ENCODE data around the gene NCKAP5L.
"Not testable (repeated sequence)": the region's sequence is repeated elsewhere in the genome, so short reads cannot be mapped to it uniquely, and the experiment has no call there.

The NCKAP5L gene

DNA sequence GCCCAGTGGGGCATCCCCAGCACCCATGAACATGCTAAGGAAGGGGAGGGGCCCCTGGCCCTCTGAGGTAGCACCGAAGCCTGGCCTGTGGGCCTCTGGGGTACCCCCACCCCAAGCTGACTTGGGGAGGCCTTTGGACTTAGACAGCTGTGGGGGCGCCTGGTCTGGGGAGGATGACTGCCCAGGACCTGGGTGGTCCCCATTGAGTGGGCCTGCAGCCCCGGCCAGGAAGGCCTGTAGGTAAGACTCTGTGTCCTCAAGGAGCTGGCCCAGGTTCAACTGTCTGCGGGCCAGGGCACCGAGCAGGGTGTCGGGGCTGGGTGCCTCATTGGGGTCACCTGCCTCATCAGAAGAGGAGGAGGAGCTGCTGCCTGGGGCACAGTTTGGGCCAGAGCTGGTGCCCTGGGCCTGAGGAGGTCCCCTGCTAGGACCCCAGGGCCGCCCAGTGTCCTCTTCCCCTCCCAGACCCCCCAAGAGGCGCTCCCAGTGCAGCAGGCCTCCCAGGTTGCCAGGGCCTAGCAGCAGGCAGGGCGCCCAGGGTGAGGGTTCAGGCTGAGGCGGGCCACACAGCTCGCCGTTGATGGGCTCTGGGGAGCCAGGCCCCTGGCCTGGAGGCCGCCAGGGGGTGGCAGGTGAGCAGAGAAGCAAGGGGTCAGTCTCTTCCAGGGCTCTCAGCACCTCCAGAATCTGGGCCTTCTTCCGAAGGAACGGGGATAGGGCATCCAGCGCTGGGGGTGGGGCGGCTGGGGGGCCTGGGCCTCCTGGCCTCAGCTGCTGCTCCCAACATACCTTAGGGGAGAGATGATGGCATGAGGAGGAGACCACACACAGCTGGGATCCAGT, 31.4 kb downstream of the NCKAP5L start:
- DNase-seq = no peak

DNA sequence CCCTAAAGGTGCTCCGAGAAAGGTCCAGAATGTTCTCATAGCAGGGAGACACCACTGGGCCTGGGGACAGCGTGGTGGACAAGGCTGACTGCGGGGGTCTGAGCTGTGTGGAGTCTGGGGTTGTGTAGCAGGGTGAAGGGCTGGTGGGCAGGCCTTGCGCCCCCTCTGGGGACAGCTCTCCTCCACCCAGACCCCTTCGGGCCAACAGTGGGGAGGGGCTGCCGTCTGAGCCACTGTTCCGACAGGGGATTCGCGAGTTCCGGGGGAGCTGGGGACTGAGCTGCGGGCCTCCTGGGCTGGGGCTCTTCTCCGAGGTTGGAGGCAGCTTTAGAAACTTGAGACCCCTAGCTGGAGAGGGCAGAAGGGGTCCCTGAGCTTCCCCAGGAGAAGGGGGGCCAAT, 32.1 kb downstream of the NCKAP5L start:
- no peak for DNase-seq

DNA sequence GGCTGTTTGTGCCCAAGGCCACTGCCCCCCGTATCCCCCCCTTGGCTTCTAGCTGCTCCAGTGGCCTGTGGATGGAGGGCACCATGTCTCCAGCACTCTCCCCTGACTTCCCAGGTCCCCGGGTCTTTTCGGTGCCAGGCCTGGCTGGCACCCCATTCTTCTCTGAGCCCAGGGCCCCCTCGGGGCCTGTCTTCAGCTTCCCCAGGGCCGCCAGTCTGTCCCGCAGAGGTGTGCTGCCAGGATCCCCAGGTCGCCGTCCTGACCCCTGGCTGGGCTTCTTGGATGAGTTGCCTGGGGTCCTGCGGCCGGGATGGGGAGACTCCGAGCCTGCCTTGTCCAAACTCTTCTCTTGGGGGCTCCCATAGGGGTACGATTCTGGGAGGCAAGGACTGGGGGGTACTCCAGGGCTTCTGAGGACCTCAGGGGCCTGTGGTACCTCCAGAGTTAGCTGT, 32.5 kb downstream of the NCKAP5L start:
- DNase-seq = no peak

DNA sequence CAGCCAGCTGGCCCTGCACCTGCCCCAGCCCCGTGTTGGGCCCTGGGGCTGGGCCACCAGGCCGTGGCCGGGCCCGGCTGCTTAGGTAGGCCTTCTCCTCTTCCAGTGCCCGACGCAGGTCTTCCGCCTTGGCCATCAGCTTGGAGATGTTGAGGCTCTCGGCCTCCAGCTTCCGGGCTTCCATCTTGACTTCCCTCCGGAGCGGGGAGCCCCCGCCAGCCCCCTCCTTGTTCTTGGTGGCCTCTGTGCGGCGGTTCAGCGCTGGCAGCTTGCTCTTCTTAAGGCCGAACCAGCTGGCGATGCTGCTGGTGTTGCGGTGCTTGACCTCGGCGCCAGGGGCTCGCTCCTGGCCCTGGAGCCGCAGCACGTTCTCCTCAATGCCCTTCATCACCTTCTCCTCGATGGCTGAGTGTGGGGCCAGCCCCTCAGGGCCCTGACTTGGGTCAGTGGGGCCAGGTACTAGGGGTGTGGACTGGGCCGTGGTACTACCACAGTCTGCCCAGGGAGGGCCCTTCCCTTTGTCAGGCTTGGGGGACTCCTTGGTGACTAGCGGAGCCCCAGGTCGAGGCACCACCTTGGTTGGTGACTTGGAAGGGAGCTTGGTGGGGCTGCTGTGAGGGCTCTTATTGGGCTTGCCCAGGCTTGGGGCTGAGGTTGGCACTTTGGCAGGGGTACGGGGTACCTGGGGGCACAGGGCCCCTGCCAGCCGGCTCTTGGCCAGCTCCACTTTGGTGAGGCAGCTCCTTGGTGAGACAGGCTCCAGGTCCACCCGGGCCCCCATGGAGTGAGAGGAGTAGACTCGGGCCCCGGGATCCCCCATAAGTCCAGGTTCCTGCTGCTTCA, 33.2 kb downstream of the NCKAP5L start:
- DNase-seq = no peak

DNA sequence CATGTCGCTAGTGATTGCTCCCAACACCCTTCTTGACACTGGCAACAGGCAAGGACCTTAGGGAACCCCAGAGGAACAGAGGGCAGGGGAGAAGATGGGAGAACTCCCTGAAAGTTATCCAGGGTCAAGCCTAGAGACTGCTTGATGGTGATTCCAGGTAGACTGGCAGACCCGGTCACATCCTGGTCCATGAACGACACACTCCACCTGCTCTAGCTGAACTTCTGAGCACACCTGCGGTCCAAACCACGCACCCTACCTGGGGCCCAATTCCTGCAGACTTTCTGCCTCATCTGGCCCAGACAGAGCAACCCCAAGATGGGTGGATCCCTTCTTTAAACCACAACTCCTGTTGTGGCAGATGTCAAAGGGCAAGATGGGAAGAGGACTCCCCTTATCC, 34.2 kb downstream of the NCKAP5L start:
- no peak for DNase-seq

DNA sequence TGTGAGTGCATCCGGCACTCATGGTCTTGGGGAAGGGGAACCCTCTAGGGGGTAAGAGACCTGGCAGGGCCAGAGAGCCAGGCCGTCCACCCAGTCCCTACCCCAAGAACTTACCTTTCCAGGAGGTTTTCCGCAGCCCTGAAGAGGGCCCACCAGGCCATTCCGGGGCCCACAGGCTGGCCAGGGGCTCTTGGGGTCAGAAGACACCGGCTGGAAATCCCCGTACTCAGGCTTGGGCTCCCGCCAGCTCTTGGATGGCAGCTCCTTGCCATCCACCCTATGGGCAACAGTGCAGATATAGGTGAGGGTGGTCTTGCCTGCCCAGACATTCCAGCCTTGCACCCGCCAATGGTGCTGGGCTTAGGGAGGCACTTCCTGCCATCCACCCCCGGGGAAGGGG, 34.6 kb downstream of the NCKAP5L start:
- DNase-seq = no peak

DNA sequence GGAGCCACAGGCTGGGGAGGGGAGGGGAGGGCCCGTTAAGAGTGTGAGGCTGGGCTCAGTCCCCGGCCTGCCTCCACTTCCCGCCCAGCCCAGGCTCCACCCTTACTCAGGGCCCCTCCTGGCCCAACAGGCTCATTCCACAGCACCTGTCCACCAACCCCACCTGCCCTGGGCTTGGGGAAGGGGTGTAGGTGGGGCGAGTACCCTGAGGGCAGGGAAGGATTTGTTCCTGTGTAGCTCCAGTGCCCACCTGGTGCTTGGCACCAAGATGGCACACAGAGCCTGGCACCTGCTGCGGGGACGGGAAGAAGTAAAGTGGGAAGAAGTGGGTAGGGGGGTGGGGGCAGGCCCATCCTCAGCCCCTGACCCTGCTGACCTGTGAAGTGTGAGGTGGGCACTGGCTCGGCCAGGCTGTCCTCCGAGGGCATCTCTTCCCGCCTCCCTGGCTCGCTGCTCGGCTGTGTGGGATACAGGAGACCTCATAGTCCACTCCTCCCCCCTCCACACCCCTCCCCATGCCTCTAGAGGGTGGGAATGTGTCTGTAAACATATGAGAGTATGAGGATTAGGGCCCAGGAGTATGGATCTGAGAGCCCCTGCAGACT, 35.1 kb downstream of the NCKAP5L start:
- DNase-seq = no peak

DNA sequence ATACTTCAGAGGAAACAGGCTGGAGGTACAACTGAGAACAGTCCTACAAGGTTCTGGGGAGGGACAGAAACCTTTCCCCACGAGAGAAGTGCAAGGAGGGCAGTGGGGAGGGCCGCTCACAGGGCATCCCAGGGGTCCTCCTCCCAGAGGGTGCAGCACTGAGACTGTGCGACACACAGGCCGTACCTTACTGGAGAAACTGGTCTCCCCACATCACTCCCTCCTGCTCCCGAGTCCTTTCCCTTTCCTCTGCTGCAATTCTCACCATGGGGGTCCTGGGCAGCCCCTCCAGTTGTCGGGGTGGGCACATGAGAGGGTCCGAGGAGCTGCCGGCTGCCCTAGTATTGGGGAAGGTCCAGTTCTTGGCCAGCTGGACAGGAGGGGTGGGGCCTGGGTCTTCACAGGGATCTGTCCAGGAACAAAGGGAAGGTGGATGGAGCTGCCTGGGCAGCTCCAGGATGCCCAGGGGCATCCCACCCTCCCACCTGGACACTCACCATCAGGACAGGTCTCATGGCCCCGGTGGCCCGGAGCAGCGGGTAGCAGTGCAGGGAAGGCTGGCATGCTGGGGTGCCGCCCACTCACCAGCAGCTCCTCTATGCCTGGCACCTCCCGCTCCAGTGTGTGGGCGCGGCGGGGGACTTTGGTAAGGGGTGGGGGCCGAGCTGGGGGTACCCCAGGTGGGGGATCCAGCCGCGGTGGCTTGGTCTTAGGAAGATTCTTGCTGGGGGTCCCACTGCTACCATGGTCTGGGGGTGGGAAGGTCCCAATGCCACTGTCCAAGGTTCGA, 35.8 kb downstream of the NCKAP5L start:
- DNase-seq = no peak

DNA sequence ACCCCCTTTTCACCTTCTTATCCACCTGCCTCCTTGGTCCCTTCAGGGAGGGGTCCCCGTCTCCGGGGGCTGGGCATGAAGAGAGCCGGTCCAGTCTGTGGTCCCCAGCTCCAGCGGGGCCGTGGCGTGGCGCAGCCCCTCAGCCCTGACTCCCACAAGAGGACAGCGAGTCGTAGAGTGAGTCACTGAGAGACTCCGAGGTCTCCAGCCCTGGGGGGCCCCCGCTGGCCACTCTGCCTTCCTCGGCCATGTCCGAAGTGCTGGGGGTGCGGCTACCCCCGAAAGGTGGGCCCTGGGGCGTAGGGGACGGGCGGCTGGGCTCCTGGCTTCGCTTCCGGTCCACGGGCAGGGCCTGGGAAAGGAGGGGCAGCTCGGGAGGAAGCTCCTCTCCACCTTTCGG, 36.5 kb downstream of the NCKAP5L start:
- DNase-seq = no peak

DNA sequence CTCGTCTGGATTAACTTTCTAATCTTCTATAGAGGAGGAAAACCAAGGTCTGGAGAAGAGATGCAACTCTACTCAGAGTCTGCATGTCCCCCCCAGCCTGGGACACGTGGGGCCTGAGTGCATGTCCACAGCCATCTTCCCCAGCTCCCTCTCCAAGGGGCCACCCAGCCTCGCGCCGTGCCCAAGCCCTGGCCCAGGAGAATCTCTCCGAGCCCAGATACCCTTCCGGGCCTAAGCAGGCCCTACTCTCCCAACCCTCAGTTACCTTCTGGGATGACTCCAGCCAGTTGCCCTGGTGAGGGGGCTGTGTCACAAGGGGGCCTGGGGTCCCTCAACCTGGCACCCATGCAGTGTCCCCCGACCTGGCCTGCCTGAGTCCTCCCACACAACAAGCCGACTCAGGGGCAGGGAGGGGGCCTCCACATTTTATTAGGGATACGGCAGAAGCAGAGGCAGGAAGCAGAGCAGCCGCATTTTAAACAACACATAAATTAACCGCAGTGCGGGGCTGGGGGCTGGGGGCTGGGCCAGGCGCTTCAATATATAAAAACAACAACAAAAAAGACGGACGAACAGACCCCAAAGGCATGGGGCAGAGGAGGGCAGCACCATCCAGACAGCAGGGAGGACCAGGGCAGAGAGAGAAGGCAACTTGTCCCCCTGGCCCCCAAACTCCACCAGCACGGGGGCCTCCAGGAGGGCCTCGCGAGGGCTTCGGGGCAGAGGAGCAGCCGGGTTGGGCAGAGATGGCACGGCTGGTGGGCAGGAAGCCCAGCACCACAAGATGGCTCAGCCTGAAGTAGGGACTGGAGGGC, 37.3 kb downstream of the NCKAP5L start:
- no peak for DNase-seq

DNA sequence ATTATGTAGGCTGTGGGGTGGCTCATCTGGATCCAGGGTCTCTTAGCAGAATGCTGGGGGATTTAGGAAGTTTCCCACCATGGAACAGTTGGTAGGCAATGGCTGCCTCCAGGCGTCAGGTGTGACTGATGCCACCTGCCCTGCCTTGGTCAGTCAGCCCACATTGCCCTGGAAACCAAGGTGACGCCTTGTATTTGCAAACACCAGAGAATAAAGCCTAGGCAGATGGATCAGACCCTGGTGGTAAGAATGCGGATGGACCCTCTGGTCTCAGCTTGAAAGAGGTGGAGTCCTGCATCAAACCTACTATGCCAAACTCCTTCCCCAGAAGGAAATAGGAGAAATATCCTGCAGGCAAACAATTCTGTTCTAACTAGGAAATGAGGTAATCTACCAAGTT, 38.2 kb downstream of the NCKAP5L start:
- DNase-seq = no peak

DNA sequence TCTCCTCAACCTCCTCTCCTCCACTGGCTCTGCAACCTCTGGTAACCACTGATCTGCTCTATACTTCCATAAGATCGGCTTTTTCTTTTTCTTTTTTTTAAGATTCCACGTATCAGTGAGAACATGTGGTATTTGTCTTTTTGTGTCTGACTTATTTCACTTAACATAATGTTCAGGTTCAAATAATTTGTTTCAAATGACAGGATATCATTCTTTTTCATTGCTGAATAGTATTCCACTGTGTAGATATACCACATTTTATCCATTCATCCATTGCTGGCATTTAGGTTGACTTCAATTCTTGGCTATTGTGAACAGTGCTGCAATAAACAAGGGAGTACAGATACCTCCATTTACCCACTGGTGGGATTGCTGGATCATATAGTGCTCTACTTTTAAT, 40.5 kb downstream of the NCKAP5L start:
- DNase-seq = no peak

DNA sequence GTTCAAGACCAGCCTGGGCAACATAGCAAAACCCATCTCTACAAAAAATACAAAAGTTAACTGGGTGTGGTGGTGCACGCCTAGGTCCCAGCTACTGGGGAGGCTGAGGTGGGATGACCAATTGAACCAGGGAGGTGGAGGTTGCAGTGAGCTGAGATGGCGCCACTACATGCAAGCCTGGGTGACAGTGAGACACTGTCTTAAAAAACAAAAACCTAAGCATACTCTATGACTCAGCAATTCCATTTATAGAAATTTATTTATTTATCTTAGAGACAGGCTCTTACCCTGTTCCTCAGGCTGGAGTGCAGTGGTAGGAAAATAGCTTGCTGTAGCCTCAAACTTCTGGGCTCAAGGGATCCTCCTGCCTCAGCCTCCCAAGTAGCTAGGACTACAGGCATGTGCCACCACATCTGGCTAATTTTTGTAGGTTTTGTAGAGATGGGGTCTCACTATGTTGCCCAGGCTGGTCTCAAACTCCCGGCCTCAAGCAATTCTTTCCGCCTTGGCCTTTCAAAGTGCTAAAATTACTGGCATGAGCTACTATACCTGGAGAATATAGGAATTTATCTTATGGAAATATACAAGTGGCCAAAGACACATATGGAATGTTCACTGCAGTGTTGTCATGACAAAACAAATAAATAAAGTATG, 43.3 kb downstream of the NCKAP5L start:
- no peak for DNase-seq

DNA sequence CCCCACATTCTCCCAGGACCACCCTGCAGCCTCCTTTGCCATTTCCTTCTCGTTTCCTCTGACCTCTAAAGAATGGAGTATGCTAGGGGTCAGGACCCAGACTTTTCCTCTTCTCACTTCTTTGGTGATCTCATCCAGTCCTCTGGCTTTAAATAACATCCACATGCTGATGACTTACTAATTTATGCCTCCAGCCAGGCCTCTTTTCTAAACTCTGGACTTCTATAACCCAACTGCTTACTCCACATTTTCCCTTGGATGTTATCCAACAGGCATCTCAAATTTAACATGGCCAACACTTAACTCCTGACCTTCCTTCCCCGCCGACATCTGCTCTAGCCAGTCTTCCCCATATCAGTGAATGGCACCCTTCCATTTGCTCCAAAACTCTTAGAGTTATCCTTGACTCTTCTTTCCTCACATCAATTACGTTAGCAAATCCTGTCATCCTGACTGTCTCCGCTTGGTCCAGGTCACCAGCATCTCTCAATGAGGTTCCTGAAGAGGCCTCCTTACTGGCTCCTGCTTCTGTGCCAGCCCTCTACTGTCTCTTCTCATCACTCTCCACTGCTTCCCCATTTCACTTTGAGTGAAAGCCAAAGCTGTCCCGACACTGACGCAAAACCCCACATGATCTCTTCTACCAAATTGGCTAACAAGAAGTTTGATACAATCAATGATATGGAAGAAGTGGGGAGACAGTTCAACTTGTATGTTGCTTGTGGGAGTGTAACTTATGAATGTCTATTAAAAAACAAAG, 44.1 kb downstream of the NCKAP5L start:
- no peak for DNase-seq

DNA sequence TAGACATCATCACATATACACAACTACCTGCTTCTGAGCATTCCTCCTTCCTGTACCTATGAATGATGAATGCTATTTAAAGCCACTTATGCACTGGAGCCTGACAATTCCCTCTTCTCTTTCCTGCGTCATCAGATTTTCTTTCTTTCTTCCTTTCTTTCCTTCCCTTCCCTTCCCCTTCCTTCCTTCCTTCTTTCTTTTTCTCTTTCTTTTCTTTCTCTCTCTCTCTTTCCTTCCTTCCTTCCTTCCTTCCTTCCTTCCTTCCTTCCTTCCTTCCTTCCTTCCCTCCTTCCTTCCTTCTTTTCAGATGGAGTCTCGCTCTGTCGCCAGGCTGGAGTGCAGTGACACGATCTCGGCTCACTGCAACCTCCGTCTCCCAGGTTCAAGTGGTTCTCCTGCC, 47.3 kb downstream of the NCKAP5L start:
- not testable (repeated sequence) for DNase-seq

DNA sequence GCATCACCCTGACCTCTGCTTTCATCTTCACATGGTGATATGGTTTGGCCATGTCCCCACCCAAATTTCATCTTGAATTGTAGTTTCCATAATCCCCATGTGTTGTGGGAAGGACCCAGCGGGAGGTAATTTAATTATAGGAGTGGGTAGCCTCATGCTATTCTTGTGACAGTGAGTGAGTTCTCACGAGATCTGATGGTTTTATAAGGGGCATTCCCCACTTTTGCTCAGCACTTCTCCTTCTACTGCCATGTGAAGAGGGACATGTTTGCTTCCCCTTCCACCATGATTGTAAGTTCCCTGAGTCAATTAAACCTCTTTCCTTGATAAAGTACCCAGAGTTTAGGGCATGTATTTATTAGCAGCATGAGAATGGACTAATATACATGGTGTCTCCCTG, 48.6 kb downstream of the NCKAP5L start:
- no peak for DNase-seq

DNA sequence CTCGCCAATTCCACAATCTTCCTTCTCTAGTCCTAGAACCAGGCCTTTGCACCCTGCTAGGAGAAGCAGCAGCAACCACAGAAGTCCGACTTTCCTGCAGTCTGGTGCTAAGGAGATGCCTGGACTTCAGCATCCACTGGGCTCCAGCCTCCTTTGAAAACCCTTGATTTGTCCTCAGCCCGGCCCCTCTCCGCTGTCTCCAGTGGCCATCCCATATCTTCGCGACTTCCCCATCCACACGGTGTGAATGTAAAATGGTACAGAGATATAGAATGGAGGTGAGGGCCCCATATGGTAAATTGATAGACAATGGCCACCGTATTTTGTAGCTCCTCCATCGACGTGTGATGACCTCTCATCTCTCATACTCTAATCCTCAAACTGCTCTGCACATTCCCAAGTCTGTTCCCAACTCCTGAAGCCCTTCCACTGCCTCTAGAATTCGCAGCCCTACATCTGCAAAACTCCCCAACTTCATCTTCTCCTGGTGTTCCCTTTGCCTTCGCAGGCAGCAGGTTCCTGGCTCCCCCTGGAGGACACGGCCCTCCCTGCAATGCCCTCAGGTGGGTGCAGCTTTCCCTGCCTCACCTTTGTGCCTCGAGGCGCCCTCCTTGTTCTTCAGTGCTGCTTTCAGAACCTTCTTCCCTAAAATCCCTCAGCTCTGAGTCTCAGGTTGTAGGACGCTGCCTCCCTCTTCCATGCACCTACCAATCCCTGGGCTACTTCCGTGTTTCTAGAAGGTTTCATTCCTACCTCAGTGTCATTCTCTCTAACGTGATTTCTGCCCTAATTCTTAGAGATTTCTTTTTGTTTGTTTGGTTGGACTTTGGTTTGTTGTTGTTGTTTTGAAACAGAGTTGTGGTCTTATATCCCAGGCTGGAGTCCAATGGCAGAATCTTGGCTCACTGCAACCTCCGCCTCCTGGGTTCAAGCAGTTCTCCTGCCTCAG, 50.1 kb downstream of the NCKAP5L start:
- no peak for DNase-seq

DNA sequence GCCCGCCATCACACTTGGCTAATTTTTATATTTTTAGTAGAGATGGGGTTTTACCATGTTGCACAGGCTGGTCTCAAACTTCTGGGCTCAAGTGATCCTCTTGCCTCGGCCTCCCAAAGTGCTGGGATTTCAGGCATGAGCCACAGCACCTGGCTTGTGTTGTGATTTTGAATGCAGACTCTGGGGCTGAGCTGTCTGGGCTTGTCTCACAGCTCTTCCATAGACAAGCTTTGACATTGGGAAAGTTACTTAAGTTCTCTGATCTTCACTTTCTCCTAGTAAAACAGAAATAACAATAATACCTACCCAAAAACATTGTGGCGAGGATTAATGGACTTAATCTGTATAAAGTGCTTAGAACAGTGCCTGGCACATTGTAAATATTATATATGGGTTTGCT, 50.9 kb downstream of the NCKAP5L start:
- DNase-seq = no peak

DNA sequence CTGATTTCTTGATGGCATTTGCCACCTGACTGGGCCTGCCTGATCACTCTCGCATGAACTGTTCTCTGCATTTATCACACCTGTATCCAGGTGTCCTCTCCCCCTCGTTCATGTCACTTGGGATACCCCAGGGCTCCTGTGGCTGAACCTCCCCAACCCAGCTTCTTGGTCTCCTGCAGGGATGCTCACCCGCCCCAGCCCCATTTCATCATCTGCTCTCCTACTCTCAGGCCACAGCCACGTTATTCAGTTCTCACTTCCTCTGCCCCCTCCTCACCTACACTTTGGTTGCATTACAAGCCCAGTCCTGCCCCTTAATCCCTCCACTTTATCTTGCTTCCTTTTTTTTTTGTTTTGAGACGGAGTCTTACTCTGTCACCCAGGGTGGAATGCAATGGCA, 51.4 kb downstream of the NCKAP5L start:
- no peak for DNase-seq

Measured in SIG-M5 (cell line).